Activated CD4-positive, CD25-positive, alpha-beta regulatory T cell treated with anti-CD3 and anti-CD28 coated beads, Interleukin-2, amount 50 U/mL, for 16 hours (primary cell): Measurements from ENCODE around the gene CXCL11.
"Not testable (repeated sequence)": the region's sequence is repeated elsewhere in the genome, so short reads cannot be mapped to it uniquely, and the experiment has no call there.

ENCODE experiments used
- DNase-seq: peaks from one replicate; pipeline ENCODE4 v3.0.0-alpha.2; 2020; ENCODE audit warnings: low read depth, low spot score

The CXCL11 gene

DNA sequence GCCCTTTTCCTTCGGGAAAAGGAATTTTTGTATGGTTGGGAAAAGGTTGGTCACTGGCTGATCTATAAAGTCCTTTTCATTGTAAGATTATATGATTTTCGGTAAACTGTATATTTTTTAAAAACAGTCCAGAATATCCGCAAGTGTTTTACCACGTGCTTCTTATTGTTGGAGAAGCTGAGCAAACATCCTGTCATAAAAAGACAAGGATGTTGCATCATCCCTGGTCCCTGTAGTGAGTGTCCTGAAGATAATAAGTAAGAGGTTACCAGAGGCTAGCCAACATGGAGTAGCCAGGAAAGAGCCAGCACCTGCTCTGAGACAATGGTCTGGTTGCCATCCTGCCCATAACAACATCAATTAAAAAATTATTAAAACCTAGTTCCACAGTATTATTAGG, 33.7 kb downstream of the CXCL11 start:
- no peak for DNase-seq

DNA sequence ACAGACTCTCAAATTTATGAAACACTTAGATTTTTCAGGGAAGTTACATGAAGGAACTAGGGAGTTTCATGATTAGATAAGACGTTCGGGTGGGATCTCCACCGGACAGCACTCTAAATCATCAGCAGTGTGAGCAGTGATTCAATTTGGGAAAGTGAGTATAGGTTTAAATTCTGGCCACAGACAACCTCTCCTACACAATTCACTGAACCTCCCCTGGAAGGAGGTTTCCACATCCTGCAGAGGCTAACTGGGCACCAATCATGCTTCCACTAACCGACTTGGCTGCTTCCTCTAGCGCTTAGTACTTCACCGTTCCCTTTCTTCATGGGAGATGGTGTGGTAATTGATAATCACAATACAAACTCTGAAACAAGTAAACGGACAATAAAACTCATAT, 34.2 kb downstream of the CXCL11 start:
- DNase-seq, result no peak

DNA sequence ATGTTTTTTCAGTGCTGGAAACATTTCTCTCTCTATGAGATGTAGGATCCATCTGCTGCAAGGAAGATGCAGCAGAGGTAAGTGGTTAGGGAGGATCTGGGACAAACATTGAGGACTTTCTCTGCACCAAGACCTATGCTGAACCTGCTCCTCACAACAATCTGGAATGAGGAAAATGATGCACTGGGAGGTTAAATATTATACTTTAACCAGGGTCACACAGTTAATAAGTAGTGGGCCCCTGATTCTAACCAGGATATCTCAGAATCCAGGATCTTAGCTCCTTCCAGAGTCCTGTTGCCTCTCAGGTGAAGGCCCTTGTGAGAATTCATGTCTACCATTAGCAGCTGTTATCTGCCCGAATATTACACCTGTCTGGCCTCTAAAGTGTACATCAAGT, 35.6 kb downstream of the CXCL11 start:
- no peak for DNase-seq

DNA sequence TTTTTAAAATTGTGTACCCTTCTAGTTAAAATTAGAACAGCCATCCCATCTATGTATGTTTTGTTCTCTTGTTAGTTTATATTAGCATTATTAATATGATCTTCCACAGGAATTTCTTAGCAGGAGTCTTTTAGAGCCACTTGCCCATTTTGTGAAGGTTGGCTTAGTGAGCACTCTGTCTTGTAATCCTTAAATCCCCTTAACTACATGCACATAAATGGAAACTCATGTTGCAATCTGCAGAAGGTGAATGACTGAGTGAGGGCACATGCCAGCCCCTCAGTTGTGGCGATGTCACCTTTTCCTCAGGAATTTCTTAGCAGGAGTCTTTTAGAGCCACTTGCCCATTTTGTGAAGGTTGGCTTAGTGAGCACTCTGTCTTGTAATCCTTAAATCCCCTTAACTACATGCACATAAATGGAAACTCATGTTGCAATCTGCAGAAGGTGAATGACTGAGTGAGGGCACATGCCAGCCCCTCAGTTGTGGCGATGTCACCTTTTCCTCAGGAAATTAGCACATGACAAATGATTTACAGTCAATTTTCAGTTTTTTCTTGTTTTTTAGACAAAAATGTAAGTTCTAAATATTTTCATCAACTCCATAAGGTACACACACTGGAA, 37.2 kb downstream of the CXCL11 start:
- DNase-seq, result not testable (repeated sequence)

DNA sequence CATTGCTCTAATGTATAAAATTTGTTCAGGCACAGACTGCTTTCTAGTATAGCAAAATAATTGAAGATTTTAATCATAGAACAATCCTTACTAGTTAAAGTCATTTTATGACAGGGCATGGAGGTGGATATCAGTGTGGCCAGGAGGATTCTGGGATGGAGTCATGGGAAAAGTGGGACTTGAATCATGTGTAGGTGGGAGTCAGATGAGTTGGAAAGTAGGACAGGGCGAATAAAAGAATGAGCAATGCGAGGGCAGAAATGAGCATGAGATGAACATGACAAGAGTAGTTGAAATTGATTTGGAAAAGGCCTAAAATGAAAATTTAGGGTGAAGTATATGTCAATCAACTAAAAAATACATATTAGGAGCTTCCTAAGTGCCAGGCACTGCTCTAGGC, 37.9 kb downstream of the CXCL11 start:
- no peak for DNase-seq

DNA sequence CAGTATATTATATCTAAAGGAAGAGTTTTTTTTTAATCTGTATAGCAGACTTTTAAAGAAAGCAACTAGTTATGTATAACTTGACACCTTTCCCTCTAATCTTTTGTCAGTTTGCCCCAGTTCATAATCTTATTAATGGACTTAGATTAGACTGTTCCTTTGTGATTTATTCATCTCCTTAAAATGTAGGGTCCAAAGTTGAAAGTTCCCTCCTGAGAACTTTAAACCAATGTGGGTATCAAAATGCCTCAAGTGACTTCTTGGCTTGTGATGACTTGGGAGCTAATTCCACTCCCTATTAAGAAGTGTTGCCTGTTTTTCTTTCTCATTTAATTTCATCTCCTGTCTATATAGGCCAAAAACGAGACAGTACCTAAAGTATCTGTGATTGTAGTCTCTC, 38.8 kb downstream of the CXCL11 start:
- DNase-seq, result no peak

DNA sequence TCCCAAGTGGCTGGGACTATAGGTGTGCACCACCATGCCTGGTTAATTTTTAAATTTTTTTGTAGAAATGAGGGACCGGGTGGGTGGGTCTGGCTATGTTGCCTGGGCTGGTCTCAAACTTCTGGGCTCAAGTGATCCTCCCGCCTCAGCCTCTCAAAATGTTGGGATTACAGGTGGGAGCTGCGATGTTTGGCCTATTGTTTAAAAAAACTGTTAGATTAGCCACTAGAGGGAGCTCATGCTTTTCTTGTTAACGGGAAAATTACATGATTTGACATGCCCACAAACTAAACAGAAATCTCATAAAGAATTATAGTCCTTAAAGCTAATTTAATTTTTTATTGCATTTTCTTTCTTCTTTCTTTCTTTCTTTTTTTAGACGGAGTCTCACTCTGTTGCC, 40.1 kb downstream of the CXCL11 start:
- no peak for DNase-seq

DNA sequence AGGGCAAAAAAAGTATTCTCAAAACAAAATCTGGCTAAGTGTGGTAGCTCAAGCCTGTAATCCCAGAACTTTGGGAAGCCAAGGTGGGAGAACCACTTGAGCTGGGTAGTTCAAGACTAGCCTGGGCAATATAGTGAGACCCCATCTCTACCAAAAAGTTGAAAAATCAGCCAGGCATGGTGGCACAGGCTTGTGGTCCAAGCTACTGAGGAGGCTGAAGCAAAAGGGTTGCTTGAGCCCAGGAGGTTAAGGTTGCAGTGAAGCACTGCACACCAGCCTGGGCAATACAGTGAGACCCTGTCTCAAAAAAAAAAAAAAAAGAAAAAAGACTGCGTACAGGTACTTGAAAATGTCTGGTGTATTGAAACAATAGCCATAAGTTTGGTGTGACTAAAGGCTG, 43.4 kb downstream of the CXCL11 start:
- DNase-seq, result no peak

DNA sequence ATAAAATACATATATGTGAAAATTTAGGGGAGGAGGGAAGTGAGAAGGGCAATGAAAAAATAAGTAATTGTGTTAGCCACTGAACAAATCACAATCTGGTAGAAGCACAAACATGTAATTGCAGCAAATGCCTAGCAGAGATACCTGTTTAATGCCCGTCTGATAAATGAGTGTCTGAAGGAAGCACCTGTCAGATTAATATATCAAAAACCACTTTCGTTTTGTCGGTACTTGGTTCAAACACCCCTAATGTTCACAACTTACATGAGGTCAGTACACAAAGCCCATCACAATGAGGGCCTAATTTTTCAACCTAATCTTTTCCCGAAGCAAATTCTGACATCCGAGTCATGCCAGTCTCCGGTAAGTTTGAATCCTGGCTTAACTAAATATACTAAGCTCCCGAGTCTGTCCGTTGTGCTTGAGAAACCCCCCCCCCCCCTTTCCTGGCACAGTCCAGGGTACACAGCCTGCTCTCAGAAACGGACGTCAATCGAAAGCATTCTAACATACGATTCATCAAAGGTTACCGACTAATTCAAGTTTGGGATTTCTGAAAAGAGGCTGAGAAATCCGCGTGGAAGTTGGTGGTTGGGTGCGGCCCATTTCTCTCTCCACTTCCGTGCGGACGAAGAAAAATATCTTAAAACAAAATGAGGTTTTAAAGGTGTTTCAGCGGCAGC, 45.9 kb downstream of the CXCL11 start:
- no peak for DNase-seq

DNA sequence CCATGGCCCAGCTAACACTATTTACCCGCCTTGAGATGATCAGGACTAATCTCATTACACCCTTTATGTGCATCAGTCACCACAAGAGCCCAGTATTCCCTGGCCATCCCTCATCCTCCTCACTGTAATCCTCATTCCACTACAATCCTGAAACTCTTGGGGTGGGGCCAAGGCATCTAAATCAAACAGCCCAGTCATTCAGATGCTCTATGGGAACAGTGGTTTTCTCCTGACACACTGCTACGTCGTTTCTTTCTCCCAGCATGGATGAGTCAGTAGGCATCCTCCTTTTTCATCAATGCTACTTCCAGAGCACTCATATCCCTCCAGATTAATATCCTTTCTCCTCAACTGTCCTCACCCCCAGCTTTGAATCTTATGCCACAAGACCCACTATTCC, 50.8 kb downstream of the CXCL11 start:
- DNase-seq, result no peak
